CD4-positive, alpha-beta T cell treated with Interleukin-6 at 100 ng/mL for 8 hours (primary cell): ENCODE data around the gene PRDM10.
"Not testable (repeated sequence)": the region's sequence is repeated elsewhere in the genome, so short reads cannot be mapped to it uniquely, and the experiment has no call there.

Experiments used
- DNase-seq: peaks from one replicate; pipeline ENCODE4 v3.0.0-alpha.2; 2020; ENCODE audit warnings: mixed read lengths, low spot score

PRDM10 gene

GRCh38 chr11:129976328-129976727 is 26.3 kb downstream of the PRDM10 start:
- no peak for DNase-seq

GRCh38 chr11:129975543-129975942 is 27.1 kb downstream of the PRDM10 start:
- no peak for DNase-seq

- DNase-seq = no peak
These were observed 28.0 kb downstream of the PRDM10 start for GRCh38 chr11:129974672-129975071.

- DNase-seq = no peak
These were observed 28.4 kb downstream of the PRDM10 start for GRCh38 chr11:129974237-129974636.

GRCh38 chr11:129973809-129974208 is 28.8 kb downstream of the PRDM10 start:
- DNase-seq = no peak

GRCh38 chr11:129973068-129973467 is 29.6 kb downstream of the PRDM10 start:
- no peak for DNase-seq

GRCh38 chr11:129972611-129973010 is 30.0 kb downstream of the PRDM10 start:
- DNase-seq = no peak

- DNase-seq = not testable (repeated sequence)
These were observed 30.8 kb downstream of the PRDM10 start for GRCh38 chr11:129971856-129972255.

- no peak for DNase-seq
These were observed 32.7 kb downstream of the PRDM10 start for GRCh38 chr11:129969920-129970319.

- no peak for DNase-seq
These were observed 33.8 kb downstream of the PRDM10 start for GRCh38 chr11:129968591-129969419.

- no peak for DNase-seq
These were observed 34.6 kb downstream of the PRDM10 start for GRCh38 chr11:129967996-129968395.

- DNase-seq = no peak
These were observed 37.4 kb downstream of the PRDM10 start for GRCh38 chr11:129965248-129965647.

GRCh38 chr11:129960216-129961214 is 42.1 kb downstream of the PRDM10 start:
- no peak for DNase-seq

- no peak for DNase-seq
These were observed 42.9 kb downstream of the PRDM10 start for GRCh38 chr11:129959687-129960086.

- no peak for DNase-seq
These were observed 47.4 kb downstream of the PRDM10 start for GRCh38 chr11:129955282-129955681.

- not testable (repeated sequence) for DNase-seq
These were observed 47.9 kb downstream of the PRDM10 start for GRCh38 chr11:129954703-129955102.

- no peak for DNase-seq
These were observed 50.8 kb downstream of the PRDM10 start for GRCh38 chr11:129951866-129952262.

GRCh38 chr11:129951201-129951865 is 51.3 kb downstream of the PRDM10 start:
- no peak for DNase-seq

GRCh38 chr11:129950101-129951091 is 52.2 kb downstream of the PRDM10 start:
- no peak for DNase-seq

- no peak for DNase-seq
These were observed 53.6 kb downstream of the PRDM10 start for GRCh38 chr11:129948926-129949466.

- no peak for DNase-seq
These were observed 55.2 kb downstream of the PRDM10 start for GRCh38 chr11:129947474-129947873.
